Measurements from ENCODE around the gene TELO2. TPM values are rescaled to one million over a fixed set of nuclear protein-coding genes. Genes with fewer than 3 reads are reported as not detected.
"Not testable (repeated sequence)": the region's sequence is repeated elsewhere in the genome, so short reads cannot be mapped to it uniquely, and the experiment has no call there.

Gene TELO2
- total RNA-seq, 1 donor from 2014 or later: 87.5 TPM

DNA sequence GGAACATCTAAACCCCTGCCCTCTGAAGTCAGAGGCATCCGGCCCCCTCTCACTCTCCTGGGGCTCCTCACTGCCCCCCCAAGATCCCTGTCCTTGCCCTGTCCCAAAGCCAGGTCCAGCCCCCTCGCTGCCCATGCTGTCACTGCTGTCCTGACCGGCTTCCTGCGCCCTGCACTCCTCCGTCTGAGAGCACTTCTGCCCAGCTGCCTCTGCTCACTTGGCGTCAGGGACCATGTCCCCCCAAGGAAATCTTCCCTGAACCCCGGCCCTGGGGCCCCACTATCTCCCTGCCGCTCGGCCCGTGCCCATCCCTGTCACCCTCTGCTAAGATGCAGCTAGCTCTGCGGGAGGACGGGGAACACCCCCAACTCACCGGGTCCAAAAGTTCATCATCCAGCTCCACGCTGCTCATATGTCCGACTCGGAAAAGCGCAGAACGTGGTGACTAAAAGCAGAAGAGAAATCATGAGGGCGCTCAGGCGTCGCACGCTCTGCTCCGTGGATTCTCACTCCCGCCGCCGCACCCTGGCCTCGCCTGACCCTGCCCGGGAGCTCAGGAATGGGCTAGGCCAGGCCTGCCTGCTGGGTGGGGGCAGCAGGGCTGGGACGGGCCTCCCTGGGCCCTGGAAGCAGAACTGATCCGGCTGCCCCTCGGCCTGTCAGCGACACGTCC lies 28.1 kb upstream of the TELO2 start:
- no peak overlapping the region for H3K4me3 Mint-ChIP-seq
- no peaks in the 10 kb centered on the region for H3K27me3 Mint-ChIP-seq (ENCODE audit: low read depth)

DNA sequence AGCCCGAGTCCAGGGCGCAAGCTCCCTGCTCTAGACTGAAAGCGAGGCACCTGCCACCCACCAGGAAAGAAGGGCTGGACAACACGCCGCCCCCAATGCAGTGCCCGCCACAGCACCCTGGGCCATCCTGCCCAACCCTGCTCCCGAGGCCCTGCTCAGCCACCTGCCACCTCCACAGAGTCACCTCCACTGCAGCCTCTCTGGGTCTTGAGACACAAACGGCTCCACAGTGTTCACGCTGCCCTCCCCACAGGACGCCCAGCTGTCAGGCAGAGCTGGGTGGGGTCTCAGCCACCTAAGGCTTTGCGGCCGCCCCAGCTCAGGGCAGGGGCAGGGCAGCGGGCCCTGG lies 27.6 kb upstream of the TELO2 start:
- DNase-seq (ENCODE audit: low read depth, low spot score): no peak
- no peak overlapping the region for H3K27ac Mint-ChIP-seq (ENCODE audit: unreplicated experiment)
- H3K4me3 Mint-ChIP-seq: no peak overlapping the region
- TF ChIP-seq CTCF (conservative IDR thresholded peaks at IDR 0.05): no peak
- peaks cover 4% of the 10 kb centered on the region for H3K4me1 Mint-ChIP-seq
- H3K27me3 Mint-ChIP-seq (ENCODE audit: low read depth): no peaks in the 10 kb centered on the region
- no peaks in the 10 kb centered on the region for H3K9me3 Mint-ChIP-seq
- no peaks in the 10 kb centered on the region for H3K36me3 Mint-ChIP-seq (ENCODE audit: low read depth)

More for the DNA sequence above, 28.1 kb upstream of the TELO2 start:
- Mint-ChIP-seq H3K9me3 (no peaks in the 10 kb centered on the region), H3K4me1 (no peaks in the 10 kb centered on the region), H3K27ac (ENCODE audit: unreplicated experiment) (no peak overlapping the region), H3K36me3 (ENCODE audit: low read depth) (no peaks in the 10 kb centered on the region)
- TF ChIP-seq CTCF (conservative IDR thresholded peaks at IDR 0.05): no peak
- DNase-seq (ENCODE audit: low read depth, low spot score): no peak

DNA sequence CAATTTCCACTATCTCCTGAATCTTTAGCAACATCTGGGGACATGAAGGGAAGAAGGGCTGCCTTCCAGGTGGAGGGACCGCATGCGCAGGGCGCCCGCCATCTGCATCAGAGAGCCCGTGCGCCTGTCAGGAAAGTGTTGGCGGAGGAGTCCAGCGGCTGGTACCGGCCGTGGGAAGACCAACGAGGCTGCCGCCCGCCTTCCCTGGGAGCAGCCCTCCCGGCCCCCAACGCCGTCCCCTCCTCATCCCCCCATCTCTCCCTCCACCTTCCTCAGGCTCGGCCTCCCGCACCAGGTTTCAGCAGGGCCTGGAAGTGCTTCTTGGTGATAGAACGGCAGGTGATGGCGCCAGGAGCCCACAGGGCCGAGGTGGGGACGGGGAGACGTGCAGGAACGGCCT lies 27.1 kb upstream of the TELO2 start:
- no peak for TF ChIP-seq CTCF (conservative IDR thresholded peaks at IDR 0.05)
- Mint-ChIP-seq H3K27ac (ENCODE audit: unreplicated experiment) (no peak overlapping the region), H3K9me3 (no peaks in the 10 kb centered on the region), H3K4me3 (no peak overlapping the region), H3K4me1 (peaks cover 8% of the 10 kb centered on the region), H3K36me3 (ENCODE audit: low read depth) (no peaks in the 10 kb centered on the region), H3K27me3 (ENCODE audit: low read depth) (no peaks in the 10 kb centered on the region)
- no peak for DNase-seq (ENCODE audit: low read depth, low spot score)

DNA sequence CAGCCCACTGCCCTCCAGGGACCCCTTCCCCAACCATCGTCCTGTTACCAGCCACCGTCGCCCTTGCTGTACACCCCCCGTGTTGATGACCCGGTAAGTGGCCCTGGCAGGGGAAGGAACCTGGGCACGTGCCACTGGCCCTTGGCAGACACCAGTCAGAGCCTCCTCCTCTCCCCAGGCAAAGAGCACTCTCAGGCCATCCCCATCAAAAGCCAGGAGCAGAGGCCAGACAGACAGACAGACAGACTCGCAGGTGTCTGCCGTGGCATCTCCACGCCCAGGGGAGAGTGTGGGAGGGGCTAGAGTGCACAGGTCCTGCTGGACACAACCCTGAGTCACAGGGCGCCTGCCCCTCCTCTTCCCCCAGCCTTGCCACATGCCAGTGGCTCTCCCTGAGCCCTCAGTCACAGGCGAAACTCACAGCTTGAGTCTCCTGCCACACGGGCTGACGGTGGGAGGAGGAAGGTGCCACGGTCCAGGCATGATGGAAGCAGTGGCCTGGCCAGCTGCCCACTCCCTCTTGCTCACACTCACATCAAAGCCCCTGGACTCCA lies 26.1 kb upstream of the TELO2 start:
- Mint-ChIP-seq H3K36me3 (ENCODE audit: low read depth) (no peaks in the 10 kb centered on the region), H3K4me1 (peaks cover 9% of the 10 kb centered on the region), H3K4me3 (no peak overlapping the region), H3K9me3 (no peaks in the 10 kb centered on the region), H3K27ac (ENCODE audit: unreplicated experiment) (no peak overlapping the region), H3K27me3 (ENCODE audit: low read depth) (no peaks in the 10 kb centered on the region)
- no peak for TF ChIP-seq CTCF (conservative IDR thresholded peaks at IDR 0.05)
- DNase-seq (ENCODE audit: low read depth, low spot score): no peak

GRCh38 chr16:1468426-1468810 lies 24.7 kb upstream of the TELO2 start:
- H3K36me3 Mint-ChIP-seq (ENCODE audit: low read depth): no peaks in the 10 kb centered on the region
- TF ChIP-seq CTCF (conservative IDR thresholded peaks at IDR 0.05): no peak
- H3K4me1 Mint-ChIP-seq: peaks cover 15% of the 10 kb centered on the region
- DNase-seq (ENCODE audit: low read depth, low spot score): no peak
- no peak overlapping the region for H3K27ac Mint-ChIP-seq (ENCODE audit: unreplicated experiment)
- H3K27me3 Mint-ChIP-seq (ENCODE audit: low read depth): no peaks in the 10 kb centered on the region
- H3K9me3 Mint-ChIP-seq: no peaks in the 10 kb centered on the region
- H3K4me3 Mint-ChIP-seq: no peak overlapping the region

GRCh38 chr16:1469141-1469540 lies 24.0 kb upstream of the TELO2 start:
- Mint-ChIP-seq H3K4me3 (peak overlapping the region; percentile 19), H3K4me1 (peaks cover 18% of the 10 kb centered on the region)
- H3K27me3 Mint-ChIP-seq (ENCODE audit: low read depth); H3K9me3 Mint-ChIP-seq; DNase-seq (ENCODE audit: low read depth, low spot score); H3K36me3 Mint-ChIP-seq (ENCODE audit: low read depth); H3K27ac Mint-ChIP-seq (ENCODE audit: unreplicated experiment): not testable (repeated sequence)
